Epithelial cell of esophagus (primary cell): ENCODE data around the gene PXMP2.

ENCODE experiments used
- DNase-seq: peaks from one replicate; pipeline ENCODE4 v3.0.0; 2010; ENCODE audit warnings: low read depth
- H3K4me3 ChIP-seq: 2 replicates; pipeline ENCODE4 v1.5.1; 2011; ENCODE audit warnings: mild to moderate bottlenecking, low read length, control low read depth
- CTCF ChIP-seq: IDR thresholded peaks from 2 replicates; pipeline ENCODE4 v1.5.1; 2011; ENCODE audit warnings: low read depth, mild to moderate bottlenecking, low read length, control low read depth, inconsistent platforms; ENCODE audit not compliant: insufficient read depth; ENCODE audit errors: missing control alignments

The PXMP2 gene

GRCh38 chr12:132730353-132730752 is 43.0 kb downstream of the PXMP2 start:
- no peak for DNase-seq
- no peak for TF ChIP-seq CTCF
- no peak overlapping the region for H3K4me3 ChIP-seq

- H3K4me3 ChIP-seq = no peak overlapping the region
- TF ChIP-seq CTCF = no peak
- no peak for DNase-seq
Measured at GRCh38 chr12:132731574-132731973, 44.2 kb downstream of the PXMP2 start.

- DNase-seq = no peak
- no peak for TF ChIP-seq CTCF
Measured at GRCh38 chr12:132734206-132734605, 46.8 kb downstream of the PXMP2 start.

GRCh38 chr12:132735496-132735895 is 48.1 kb downstream of the PXMP2 start:
- no peak for DNase-seq
- TF ChIP-seq CTCF = no peak

More at GRCh38 chr12:132734206-132734605, 46.8 kb downstream of the PXMP2 start:
- H3K4me3 ChIP-seq = no peak overlapping the region

GRCh38 chr12:132736378-132736777 is 49.0 kb downstream of the PXMP2 start:
- no peak overlapping the region for H3K4me3 ChIP-seq
- DNase-seq = no peak
- no peak for TF ChIP-seq CTCF

More at GRCh38 chr12:132735496-132735895, 48.1 kb downstream of the PXMP2 start:
- no peak overlapping the region for H3K4me3 ChIP-seq

- H3K4me3 ChIP-seq = no peak overlapping the region
- no peak for DNase-seq
- no peak for TF ChIP-seq CTCF
Measured at GRCh38 chr12:132736913-132737312, 49.5 kb downstream of the PXMP2 start.

GRCh38 chr12:132739600-132740312 is 52.4 kb downstream of the PXMP2 start:
- DNase-seq = no peak
- no peak for TF ChIP-seq CTCF
- no peak overlapping the region for H3K4me3 ChIP-seq
